Central memory CD4-positive, alpha-beta T cell (primary cell): ENCODE data around the gene MAN1C1.

Experiments used
- DNase-seq: peaks from one replicate; pipeline ENCODE4 v3.0.0; 2022
- total RNA-seq, 3 experiments: gene quantifications; one replicate each; lab custom pipeline; 2026; lab: John Stamatoyannopoulos, UW

MAN1C1 gene
- 11.4 to 173 (median 85.1) reads per million in 3 experiments for total RNA-seq

DNA sequence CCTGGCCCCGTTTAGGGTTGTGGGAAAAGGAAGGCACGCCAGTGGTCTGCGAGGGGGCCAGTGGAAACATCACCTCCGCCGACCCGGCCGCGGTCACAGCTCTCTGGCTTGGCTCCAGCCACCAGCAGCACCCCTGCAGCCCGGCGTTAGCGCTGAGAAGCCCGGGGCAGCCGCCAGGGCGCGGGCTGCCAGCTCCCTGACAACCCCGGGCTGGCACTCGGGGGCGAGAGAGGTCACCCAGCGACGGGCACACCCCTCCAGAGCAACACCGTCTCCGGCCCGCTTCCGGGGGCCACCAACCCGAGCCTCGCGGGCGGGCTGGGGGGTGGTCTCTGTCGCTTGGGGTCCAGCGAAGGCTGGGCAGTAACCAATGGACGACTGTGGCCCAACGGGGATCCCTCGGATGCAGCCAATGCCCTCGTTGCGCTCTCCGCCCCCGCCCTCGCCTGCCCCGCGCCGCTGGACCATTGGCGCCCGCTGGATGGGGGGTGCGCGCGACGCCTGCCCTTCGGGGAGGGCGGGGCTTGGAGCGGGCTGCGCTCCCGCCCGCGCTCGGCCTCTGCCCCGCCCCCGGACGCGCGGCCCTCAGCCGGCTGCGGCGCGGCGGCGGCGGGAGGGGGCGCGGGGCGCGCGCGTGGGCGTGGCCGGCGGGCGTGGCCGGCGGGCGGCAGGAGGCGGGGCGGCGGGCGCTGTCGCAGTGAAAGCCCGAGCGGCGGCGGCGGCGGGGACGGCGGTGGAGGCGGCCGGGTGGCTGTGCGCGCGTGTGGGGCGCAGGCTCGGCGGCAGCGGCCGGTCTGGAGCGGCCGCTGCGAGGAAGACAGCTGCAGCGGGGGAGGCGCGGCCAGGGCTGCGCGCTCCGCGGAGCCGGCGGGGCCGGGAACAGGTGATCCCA, at the start of gene MAN1C1:
Gene MAN1C1, plus strand, starts transcription at position 697 of the 892 bp plus-strand sequence. CDS start 1,007 bp downstream, outside the sequence.
- DNase-seq: peak; percentile 84

DNA sequence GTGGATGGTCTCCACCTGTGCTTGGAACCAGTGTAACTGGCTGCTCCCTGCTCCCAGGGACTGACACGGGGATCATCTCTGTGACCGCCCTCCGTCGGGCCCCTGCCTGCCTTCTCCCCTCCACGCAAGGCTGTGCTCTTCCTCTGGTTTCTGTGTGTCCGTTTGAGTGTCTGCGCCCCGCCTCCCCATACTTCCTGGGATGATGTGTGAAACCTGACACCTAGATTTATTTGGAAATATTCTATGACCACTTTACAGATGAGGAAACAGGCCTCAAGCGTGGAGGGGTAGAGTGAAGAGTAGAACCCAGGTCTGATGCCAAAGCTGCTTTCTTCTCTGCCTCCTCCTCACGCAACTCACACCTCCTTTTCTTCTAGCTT, 48.9 kb upstream of the MAN1C1 start:
- no peak for DNase-seq

DNA sequence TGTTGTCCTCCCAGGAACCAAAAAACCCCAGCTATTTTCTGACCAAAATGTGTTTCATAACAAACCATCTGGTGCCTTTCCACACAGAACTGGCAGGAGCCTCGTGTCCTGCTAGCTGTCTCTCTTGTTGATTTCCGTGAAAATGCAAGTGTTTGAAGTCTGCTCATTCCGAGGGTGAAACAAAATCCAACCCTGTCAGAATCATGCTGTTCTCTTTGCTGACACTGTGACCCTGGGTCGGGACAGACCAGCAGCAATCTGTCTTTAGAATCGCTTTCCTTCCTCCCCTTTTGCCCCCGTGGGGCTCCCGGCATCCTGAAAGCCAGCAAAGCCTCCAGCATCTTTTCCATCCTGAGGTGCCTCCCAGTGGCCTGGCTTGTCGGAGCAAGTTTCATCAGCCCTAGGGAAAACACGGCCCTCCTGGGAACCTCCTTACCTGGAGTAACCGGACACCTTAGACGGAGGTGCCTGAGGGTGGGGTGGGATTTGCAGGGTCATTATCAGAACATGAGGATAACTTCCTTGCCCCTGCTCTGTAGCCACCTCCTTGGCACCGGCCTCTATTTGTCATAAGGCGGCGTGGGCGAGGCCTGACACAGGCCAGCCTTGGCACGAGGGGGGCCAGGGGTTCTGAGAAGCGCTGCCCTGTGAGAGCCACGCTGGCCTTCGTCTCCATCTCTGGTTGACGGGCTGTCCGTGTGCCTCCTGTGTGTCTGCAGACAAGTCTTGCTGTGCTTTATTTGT, 48.3 kb upstream of the MAN1C1 start:
- no peak for DNase-seq

DNA sequence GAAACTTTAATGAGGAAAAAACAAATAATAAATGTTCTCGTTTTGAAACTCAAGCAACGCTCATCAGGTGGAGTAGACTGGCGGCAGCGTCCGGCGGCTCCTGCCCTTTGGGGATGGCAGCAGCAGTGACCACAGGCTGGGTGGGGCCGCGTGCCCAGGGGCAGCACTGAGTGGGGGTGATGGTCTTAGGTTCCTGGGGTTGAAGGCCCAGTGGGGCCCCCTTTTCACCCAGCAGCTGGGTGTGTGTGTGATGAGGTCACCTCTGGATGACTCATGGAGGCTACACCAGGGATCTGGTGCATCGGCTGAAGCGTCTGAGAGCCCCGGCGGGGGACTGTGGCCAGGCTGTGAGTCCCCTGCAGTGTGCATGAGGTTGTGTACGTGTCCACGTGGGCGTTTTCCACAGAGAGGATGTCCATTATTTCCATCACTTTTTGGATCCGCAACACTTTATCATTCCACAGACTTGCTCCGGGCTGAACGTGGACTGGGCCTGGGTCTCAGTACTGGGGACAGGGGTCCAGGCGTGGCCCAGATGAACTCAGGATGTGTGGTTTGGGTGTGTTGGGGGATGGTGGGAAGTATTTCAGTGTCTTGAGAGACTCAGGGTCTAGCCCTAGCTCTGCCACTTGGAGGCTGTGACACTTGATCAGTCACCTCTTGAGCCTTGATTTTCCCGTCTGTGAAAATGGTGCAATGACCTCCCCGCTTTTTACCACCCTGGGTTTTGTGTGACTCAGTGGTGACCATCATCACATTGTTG, 47.6 kb upstream of the MAN1C1 start:
- DNase-seq: no peak

DNA sequence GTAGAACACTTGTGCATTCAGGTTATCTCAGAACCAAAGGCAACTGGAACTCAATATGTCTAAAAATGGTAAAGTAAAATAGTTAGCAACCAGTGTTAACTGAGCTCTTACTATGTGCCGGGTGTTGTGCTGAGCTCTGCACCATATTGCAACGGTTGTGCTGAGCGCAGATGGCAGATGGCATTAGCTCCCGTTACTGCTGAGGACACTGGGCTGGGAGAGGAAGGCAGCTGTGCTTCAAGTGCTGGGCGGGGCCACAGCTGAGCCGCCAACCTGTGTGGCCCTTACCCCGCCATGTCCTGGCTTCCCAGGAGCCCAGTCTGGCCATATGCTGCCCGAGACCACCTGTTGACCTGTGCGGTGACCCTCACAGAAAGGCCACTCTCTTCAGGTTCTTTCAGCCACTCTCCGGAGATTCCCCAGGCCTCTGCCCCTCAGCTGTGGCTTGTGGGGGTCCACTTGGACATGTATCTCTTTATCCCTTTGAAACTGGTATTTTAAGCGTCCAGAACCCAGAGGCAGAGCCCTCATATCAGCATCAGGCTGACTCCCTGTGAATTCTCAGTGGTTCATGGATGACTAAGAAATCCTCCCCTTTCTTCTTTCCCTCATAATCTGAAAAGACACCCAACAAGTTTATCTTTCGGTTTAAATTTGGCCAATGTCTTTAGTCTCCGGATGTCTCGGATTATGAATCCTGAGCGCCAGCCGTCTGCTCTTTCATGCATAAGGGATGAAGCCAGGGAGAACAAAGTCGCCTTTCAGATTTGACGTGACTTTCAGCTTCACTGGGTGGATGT, 46.8 kb upstream of the MAN1C1 start:
- no peak for DNase-seq

DNA sequence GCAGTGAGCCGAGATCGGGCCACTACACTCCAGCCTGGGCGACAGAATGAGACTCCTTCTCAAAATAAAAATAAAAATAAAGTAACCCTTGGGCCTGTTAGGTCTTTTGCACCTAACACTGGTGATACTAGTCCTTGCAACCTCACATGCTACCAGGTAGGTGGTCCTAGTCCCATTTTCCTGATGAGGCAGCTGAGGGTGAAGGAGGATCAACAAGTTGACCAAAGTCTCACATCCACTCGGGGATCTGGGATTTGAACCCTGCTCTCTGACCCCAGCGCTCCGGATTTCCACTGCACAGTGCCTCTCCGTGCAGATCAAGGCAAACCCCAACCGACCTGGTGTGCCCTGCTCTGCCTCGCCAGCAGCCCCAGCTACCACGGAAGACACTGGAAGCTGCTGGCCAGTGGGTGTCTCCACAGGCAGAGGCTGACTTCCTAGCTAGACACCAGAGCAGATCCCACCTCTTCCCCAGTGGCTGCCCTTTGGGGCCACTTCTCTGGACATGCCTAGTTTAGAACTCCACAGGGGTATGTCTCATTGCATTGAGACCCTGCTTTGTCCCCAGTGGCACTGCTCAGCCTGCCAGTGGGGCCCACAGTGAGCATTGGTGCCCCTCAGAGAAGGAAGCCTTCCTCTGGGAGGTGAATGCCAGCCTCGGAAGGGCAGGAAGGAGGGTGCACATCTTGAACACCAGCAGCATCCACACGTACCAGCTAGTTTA, 45.6 kb upstream of the MAN1C1 start:
- no peak for DNase-seq

DNA sequence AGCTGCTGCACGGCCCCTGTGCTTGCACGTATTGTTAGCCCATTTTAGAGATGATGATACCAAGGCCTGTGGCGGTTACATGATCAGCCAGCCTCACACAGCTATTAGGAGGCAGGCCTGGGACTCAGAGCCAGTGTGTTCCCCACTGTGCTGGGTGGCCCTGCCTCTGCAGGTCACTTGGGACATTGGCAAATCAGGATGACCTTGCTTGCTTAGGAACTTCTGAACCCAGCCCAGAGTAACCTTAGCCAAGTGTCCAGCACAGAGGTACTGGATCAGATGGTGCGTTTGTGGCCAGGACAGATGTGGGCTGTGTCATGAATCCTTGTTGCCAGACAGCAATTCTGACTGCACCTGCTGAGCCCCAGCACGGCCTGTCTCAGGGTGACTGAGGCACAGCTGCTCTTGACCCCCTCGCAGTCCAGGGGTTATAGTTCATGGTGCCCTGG, 45.0 kb upstream of the MAN1C1 start:
- no peak for DNase-seq

DNA sequence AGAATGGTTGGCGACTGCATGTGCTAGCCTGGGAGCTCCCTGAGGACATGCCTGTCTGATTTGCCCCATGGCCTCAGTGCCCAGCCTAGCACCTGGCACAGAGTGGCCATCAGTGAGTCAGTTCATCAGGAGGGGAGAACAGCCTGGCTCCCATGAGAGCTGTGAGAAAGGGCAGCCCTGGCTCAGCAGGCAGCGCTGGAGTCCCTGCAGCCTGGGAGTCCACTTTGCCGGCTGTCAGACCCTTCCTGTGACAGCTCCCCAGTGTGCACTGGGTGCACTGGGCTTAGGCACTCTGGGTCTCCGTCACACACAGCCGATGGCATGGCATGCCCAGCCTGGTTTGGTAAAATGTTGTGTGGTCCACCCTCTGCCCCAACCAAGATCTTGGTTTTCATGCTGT, 44.5 kb upstream of the MAN1C1 start:
- DNase-seq: no peak

DNA sequence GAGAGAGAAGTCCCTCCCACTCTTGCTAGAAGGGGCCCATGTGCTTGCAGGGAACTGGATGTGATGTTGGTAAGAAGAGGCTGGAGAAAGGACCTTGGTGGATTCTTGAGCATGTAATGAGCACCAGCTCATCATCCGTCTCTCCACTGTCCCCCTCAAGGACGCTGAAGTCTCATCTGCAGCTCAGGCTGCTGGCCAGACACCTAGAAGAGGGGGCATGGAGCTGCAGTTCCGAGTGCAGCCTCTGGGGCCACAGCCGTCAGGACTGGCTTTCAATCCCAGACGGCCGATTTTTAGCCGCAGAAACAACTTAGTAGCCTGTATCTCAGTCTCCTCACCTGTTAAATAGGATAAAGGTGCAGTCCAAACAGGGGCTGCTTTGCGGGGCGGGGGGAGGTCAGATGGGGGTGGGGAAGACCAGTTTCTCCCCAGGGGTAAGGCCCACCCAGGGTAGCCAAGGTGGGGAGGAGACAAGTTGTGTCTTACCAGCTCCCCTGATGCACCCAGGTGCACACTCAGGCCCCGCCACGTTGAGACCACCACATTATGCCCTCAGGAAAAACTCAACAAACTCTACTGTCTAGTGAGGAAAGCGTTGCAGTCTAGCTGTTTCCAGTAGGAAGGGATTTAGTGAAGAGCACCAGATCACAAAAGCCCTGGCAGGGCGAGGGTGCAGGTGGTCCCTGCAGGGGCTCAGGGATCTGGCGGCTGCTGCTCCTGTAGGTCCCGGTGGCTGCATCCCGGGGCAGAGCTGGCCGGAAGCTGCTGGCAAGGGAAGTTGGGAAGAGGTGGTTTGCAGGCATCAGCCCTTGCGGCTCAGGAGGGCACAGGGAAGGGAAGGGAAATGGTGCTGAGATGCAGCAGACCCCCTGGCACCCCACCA, 43.6 kb upstream of the MAN1C1 start:
- peak; percentile 30 for DNase-seq

DNA sequence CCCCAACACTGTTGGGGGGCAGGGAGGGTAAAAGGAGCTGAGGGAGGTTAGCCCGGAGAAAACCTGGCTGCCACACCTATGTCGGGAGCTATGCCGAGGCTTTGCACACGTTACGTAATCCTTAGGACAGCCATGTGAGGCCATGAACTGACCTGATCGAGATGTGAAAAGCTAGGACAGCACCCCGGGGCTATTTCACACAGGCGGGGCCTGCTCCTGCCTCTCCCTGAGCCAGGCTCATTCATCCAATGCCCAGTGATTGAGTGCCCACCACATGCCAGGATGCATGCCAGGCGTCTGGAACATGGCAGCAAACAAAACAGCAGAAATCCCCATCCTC, 43.0 kb upstream of the MAN1C1 start:
- no peak for DNase-seq

DNA sequence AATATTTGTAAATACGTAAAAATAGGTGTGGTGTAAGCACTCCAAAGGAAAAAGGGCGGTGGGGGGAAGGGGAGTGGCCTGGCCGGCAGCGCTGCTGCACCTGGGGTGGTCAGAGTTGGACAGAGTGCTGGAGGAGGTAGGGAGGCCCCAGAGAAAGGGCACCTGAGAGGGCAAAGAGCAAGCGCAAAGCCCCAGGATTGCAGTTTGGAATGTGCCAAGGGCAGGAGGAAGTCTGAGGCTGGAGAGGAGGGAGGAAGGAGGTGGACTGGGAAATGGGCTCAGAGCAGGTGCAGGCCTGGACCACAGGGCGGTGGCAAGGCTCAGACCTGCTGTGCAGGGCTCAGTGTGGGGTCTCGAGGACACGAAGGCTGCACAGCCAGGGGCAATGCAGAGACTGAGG, 42.6 kb upstream of the MAN1C1 start:
- DNase-seq: no peak

DNA sequence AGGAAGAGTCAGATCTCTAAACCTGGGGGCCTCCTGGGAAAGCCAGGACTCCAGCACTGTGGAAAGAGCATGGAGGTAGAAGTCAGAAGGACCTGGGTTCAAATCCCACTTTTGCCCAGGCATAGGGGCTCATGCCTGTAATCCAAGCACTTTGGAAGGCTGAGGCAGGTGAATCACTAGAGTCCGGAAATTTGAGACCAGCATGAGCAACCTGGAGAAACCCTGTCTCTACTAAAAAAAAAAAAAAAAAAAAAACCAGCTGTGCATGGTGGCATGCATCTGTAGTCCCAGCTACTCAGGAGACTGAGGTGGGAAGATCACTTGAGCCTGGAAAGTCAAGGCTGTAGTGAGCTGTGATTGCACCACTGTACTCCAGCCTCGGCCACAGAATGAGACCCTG, 41.4 kb upstream of the MAN1C1 start:
- no peak for DNase-seq

DNA sequence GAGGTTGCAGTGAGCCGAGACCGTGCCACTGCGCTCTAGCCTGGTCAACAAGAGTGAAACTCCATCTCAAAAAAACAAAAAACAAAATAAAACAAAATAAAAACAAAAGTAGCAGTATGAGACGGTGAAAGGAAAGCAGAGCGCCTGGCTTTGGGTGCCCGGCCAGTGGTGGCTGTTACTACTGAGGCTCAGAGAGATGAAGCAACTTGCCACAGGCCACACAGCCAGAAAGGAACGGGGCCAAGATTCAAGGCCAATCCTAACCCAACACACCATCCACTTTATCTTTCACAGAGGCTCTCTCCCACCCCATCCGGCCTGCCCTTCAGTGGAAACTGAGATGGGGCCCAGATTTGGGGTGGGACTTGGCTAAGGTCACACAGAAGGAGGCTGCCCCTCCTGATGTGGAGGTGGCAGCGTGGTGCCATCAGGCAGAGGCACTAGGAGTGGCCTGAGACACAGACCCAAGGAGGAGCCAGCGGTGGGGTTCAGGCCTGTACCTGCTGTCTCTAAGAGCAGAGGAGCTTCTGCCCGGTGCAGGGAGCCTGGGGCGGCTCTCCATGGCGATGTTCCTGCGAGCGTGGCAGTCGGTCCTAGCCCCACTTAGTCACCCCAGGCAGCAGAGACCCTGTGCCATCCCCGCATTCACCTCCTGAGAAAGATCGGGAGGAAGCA, 40.0 kb upstream of the MAN1C1 start:
- no peak for DNase-seq

DNA sequence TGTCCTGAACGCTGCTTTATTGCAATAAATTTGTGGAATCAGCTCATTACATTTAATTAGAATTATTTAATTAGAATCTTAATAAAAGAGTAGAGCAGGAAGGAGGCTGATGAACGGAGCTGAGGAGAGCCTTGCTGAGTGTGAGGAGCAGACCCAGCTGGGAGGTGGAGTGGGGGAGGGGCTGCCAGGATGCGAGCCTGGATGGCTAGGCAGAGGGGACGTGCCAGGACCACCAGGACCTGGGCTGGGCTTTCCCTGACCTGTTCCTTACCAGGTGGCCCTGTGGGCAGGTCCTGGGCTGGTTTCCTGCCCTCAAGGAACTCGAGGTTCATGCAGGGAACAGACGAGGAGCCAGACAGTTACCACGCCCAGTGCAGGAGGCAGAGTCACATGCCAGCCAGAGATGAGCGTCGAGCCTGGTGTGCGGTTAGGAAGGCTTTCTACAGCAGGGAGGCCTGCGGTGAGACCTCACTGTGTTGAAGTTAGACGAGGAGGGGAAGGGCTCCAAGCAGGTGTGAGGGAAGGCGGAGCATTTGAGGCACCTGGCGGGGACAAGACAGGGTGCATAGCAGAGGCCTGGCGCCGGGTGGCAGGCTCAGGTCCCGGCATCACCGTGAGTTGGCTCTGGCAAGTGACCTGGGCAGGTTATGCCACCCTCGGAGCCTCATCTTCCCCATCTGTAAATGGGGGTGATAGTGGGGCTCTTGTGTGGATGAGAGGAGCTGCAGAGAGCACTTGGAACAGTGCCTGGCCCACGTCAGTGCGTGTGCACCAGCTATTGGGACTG, 39.3 kb upstream of the MAN1C1 start:
- no peak for DNase-seq

DNA sequence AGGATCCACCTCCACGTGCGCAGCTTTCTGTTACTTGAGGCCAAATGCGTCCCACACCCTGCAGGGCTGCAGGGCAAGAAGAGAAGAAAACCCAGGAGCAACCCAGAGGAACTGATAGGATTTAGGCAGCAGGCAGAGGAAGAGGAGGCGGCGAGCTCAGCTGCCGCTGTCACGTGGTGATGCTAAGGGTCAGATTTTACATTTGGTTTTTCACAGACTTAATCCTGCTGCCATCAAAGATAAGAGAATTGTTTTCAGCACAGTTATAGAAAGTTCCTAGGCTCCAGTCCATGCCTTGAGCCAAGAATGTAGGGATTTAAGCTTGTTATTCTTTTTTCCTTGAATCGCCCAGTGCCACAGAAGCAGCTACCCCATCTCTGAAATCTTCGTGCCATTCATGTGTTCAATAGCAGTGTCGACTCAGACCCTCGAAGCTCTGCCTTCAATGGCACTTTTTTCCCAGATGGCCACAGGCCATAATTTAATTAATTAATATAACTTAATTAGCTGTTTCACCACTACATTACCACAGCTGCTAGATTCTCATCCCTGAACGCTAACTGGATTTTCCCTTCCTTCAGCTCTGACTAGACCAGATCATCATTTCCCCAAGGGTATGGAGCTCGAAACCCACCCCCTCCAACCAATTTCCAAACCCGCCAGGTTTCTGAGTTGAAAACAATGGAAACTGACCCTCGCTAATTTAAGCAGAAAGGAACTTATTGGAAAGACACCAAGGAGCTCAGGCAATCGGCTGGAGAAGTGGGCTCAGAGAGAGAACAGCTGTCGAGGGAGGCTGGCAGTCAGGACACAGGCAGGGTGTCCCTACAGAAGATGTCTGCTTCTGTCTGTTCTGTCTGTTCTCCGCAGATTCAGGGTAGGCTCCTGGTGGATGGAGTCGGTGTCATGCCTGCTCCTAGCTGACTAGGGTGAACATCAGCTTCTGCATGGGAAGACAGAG, 37.0 kb upstream of the MAN1C1 start:
- no peak for DNase-seq

DNA sequence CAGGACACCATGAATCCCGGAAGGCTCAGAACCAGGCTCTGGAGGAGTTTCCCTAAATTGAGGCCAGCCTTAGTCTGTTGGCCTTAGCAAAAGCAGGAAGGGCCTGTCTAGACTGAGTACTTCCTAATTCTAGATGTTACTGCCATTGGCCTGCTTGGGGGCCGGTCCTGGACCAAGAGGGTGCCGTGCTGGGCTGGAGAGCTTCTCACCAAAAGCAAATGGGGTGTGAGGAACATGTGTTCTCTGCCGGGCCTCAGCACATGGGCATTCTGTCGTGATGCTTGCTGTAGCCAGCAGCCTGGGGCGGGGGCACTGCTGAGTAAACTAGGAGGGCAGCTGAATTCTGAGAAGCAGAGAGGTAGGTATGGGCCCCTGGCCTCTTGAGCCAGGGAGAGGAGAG, 35.7 kb upstream of the MAN1C1 start:
- DNase-seq: no peak

DNA sequence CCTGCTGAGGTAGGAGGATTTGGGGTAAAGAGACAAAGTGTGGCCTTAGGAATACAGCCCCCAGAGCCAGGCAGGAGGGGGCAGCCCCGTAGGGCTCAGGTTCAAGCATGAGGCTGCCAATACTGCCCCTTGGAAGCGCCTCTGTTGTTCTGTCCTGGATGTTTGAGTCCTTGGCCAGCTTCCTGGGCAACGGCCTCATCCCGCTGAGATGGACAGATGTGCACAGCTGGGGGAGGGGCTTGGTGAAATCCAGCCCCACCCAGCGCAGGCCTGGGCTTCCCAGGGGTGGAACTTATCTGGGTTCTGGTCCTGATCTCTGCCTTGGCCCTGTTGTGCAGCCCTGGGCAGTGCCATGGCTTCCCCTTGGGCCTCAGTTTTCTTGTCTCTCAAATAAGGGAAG, 34.8 kb upstream of the MAN1C1 start:
- no peak for DNase-seq
